Stimulated activated CD4-positive, alpha-beta T cell treated with anti-CD3 and anti-CD28 coated beads, Interleukin-12 subunit alpha, Interleukin-12 subunit beta, amount 100 ng/mL, for 24 hours (primary cell): ENCODE data around the gene REM2.

Experiments
- DNase-seq, 2 experiments: peaks; one replicate each; pipeline ENCODE4 v3.0.0-alpha.2; 2020; ENCODE audit warnings: low read depth in 2 of 2

The REM2 gene, protein sequence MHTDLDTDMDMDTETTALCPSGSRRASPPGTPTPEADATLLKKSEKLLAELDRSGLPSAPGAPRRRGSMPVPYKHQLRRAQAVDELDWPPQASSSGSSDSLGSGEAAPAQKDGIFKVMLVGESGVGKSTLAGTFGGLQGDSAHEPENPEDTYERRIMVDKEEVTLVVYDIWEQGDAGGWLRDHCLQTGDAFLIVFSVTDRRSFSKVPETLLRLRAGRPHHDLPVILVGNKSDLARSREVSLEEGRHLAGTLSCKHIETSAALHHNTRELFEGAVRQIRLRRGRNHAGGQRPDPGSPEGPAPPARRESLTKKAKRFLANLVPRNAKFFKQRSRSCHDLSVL

GRCh38 chr14:22883173-22883976 lies at the start of gene REM2:
TSS of gene REM2 (plus strand) at chr14:22883222. CDS start at chr14:22883288, 66 bp downstream.
- no peak for DNase-seq

DNA sequence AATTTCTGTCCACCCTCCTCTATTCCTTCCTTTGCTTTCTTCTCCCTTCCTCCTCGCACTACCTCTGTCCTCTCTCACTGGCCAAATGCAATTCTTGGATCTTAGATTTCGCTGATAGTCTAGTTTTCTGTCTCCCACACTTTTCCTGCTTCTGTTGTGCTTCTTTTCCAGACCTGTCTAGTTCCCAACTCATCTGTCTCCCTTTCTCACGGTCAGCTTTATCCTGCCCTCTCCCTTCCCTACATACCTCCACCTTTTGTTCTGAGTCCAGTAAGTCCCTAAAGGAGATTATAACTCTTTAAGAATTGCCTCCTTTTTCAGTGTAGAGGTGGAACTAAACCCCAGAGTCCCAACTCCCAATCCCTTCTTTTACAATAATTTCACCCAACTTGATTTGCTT lies 47.5 kb upstream of the REM2 start:
- no peak for DNase-seq

DNA sequence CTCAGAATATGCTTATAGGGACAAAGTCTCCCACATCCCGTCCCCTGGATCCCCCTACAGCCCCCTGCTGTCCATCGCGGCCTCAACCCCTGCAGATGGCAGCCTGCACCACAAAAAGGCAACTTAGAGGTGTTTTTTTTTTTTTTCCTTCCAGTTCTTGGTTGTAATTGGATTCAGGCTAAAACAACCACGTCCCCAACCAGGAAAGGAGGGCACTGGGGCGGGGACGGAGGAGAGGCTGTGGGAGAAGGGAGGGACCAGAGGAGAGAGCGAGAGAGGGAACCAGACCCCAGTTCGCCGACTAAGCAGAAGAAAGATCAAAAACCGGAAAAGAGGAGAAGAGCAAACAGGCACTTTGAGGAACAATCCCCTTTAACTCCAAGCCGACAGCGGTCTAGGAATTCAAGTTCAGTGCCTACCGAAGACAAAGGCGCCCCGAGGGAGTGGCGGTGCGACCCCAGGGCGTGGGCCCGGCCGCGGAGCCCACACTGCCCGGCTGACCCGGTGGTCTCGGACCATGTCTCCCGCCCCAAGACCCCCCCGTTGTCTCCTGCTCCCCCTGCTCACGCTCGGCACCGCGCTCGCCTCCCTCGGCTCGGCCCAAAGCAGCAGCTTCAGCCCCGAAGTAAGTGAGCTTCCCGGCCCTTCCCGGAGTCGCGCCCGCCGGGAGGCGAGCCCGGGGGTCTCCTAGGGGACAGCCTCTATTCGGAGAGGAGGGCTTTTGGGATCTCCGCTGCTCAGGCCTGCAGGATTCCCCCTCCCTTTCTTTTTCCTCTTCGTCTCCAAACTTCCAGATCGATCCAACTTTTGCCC lies 46.5 kb upstream of the REM2 start, which contains the start of gene MMP14:
TSS of gene MMP14 (plus strand) at position 285 of the 813 bp plus-strand sequence. CDS start at position 518, 233 bp downstream.
- no peak for DNase-seq

DNA sequence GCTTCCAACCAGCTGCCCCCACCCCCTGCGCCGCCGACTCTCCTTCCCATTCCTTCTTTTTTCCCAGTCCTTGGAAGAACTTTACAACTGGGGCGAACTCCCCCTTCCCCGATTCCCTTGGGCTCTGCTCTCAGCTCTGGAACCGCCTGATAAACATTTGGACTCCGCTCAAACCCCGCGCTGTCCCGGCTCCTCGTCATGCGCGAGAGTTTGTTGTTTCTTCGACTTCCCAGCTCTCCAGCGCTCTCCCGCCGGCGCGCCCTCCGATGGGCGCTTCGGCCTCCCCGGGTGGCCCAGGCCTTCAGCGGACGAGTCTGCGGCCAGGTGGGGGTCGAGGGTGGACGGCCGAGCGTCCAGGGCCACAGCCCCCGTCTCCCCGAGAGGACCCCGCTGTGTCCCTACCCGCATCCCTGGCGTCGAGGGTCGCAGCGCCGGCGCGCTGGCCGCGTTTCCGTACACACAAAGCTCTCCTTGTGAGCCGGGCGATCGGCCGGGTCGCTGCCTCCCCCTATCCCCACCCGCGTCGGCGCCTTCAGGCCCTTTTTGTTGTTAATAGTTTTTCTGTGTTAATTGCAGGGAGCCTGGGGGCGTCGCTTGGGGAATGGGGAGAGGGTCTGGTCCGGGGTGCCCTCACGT lies 45.8 kb upstream of the REM2 start:
- no peak for DNase-seq

GRCh38 chr14:22837750-22838538 lies 45.1 kb upstream of the REM2 start:
- DNase-seq = no peak

DNA sequence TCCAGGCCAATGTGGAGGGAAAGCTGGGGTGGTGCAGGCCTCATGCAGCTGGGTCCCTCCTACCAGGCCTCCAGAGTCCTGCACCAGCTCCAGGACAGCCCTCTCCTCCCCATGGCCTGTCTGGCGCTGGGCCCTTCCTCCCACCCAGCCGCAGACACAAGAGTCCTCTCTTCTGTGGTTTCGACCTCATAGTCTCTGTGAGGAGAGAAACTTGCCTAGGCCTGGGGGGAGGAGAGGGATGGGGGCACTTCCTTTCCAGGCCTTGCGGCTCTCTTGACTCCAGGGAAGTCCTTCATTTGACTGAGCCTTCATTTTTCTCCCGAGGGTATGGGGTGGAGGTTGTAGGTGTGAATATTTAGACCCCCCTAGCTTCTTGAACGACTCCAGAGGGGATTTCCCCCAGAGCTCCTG lies 44.4 kb upstream of the REM2 start:
- no peak for DNase-seq

GRCh38 chr14:22839159-22839779 lies 43.8 kb upstream of the REM2 start:
- DNase-seq = no peak

DNA sequence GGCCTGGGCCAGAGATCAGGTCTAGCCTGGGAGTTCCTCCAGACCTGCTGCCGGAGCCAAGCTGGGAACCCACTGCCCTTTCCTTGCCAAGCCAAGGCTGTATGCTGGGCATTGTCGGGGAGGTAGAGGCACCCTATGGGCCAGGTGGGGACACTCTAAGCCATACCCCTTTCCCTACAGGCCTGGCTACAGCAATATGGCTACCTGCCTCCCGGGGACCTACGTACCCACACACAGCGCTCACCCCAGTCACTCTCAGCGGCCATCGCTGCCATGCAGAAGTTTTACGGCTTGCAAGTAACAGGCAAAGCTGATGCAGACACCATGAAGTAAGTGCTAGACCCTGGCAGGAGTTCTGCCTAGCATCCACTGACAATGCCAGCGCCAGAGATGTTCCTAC lies 41.7 kb upstream of the REM2 start:
- no peak for DNase-seq

GRCh38 chr14:22841769-22842168 lies 41.3 kb upstream of the REM2 start:
- DNase-seq = no peak

GRCh38 chr14:22842211-22843122 lies 40.6 kb upstream of the REM2 start:
- no peak for DNase-seq

- no peak for DNase-seq
Measured at GRCh38 chr14:22843123-22843925, 39.7 kb upstream of the REM2 start.

DNA sequence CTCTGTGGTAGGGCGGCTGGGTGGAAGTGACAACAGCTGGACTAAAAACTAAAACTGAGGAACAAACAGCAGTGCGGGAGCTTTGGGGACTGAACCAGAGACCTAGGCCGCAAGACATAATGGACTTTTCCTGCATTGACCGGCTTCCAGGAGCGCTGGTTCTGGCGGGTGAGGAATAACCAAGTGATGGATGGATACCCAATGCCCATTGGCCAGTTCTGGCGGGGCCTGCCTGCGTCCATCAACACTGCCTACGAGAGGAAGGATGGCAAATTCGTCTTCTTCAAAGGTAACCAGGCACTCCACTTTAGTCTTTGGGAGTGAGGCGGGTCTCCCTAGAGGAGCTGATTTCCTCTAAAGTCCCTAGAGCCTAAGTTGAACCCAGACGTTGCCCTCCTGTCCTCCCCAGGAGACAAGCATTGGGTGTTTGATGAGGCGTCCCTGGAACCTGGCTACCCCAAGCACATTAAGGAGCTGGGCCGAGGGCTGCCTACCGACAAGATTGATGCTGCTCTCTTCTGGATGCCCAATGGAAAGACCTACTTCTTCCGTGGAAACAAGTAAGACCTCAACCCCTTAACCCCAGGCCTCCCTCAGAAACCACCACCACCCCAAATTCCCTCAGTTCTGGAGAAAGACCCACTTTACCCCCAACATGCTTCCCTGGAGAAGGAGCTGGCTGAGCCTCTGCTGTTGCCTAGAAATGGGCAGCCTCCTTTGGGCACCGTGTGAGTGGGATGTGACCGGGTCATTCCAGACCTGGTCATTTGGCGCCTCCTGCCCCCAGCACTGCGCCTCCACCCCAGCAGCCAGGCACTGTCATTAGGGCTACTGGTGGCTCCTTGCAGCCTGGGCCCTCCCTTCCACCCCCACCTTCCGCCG lies 38.6 kb upstream of the REM2 start:
- no peak for DNase-seq

DNA sequence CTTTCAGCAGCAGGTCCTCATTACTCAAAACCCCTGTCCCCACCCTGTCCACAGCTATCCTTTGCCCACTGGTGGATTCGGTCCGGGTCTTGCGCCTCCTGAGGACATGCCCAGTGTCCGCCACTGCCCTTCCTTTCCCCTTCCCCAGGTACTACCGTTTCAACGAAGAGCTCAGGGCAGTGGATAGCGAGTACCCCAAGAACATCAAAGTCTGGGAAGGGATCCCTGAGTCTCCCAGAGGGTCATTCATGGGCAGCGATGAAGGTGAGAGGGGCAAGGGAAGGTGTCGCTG lies 38.0 kb upstream of the REM2 start:
- DNase-seq = no peak

GRCh38 chr14:22845821-22846625 lies 37.0 kb upstream of the REM2 start:
- DNase-seq = no peak

DNA sequence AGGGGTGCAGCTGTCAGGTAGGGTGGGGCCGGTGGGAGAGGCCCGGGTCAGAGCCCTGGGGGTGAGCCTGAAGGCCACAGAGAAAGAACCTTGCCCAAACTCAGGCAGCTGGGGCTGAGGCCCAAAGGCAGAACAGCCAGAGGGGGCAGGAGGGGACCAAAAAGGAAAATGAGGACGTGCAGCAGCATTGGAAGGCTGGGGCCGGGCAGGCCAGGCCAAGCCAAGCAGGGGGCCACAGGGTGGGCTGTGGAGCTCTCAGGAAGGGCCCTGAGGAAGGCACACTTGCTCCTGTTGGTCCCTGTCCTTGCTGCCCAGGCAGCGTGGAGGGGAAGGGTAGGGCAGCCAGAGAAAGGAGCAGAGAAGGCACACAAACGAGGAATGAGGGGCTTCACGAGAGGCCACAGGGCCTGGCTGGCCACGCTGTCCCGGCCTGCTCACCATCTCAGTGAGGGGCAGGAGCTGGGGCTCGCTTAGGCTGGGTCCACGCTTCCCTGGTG lies 36.2 kb upstream of the REM2 start:
- DNase-seq = no peak

GRCh38 chr14:22847661-22848341 lies 35.2 kb upstream of the REM2 start:
- no peak for DNase-seq
